RKO (cell line): ENCODE data around the gene UBE2I.
A peak's percentile ranks its signal among the peaks of the same experiment; 100 is the strongest.

Experiments
- DNase-seq: peaks from one replicate; pipeline ENCODE4 v3.0.0-alpha.2; 2016; ENCODE audit warnings: low spot score

UBE2I gene

DNA sequence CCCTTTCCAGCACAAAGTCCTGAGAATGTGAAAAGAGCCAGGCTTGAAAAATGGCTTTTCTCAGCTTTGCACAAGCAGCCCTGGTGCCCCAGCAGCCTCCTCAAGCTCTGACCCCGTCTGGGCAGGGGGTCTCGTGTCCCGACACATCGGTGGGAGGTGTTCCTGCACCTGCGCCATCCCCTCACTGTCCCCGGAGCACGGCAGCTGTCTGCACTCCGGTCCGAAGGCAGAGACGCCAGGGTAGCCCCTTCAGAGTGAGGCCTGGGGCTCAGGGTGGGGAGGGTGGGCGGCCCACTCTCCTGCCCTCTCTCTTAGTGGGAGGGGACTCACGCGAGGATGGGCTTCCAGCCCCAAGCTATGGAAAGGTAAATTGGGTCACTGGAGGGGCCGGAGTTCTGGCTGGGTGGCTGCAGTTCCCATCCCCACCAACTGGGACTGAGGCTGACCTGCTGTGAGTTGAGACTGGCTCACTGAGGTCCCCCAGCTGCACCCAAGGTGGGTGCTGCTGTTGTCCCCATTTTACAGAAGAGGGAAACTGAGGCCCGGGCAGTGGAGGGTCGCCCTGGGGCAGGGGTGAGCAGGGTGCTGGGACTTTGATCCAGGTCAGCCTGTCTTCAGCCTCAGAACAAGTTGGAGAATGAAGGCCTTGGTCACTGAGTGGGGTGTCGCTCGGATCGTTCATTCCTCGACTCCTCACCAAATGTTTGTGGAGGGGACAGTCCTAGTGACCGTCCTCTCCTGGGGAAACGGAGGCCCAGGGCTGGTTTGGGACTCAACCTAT is 21.7 kb downstream of the UBE2I start:
- DNase-seq: no peak

DNA sequence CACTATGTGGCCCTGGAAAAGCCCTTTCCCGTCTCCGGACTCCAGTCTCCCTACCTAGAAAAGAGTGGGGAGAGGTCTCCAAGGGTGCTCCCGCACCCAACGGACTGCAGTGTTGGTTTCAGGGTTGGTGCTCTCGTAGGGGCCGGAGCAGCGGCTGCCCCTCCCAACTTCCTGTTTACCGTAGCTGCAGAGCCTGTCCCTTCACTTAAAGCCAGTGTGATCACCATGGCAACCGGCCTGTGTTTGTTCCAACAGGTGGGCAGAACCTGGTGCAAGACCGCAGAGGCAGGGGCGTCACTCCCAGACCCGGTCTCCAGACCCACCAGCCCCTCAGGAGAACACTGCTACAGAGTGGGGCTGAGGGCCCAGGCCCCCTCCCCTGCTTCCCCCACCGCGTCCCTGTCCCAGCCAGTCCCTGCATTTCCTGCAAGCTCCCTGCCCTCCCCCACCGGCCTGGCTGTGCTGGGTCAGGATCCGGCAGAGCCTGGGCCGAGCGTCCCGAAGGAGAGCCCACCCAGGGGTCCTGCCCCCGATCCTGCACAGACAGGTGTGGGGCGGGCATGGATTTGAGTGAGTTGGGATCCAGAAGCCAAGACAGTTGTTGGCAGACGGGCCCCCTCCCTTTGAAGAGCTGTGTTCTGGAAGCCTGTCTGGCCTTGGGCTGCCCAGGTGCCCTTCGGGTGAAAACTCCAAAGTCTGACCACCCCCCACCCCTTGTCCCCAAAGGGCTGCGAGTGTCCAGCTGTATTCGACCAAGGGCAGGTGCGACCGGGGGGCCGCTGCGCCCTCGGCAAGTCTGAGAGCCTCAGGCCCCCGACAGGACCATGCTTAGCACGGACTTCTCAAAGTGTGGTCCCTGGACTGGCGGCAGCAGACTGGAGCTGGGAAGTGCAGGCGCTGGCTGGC is 22.5 kb downstream of the UBE2I start:
- peak; percentile 46 for DNase-seq

GRCh38 chr16:1332618-1333148 is 23.2 kb downstream of the UBE2I start:
- no peak for DNase-seq

- no peak for DNase-seq
Observed at GRCh38 chr16:1333149-1333812, 23.8 kb downstream of the UBE2I start, which contains the start of gene BAIAP3. TSS of gene BAIAP3 (plus strand) at chr16:1333645. CDS start at chr16:1338550, 4,905 bp downstream.

GRCh38 chr16:1333854-1334700 is 24.6 kb downstream of the UBE2I start:
- no peak for DNase-seq

DNA sequence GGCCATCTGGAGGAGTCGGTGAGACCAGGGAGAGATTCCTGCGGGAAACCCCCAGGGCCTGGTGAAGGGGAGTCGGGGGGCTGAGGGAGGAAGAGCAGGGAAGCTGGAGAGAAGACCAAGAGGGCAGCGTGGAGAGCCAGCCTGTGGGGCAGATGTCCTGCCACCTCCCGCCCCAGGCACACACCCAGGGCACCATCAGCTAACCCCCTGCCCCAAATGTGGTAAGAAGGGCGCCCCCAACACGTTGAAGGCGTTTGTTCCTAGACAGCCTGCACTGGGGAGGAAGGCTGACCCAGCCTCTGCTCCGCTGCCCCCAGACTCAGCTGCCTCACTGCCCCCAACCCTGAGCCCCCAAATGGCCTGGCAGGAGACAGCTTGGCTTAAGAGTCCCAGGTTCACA is 25.3 kb downstream of the UBE2I start:
- no peak for DNase-seq

DNA sequence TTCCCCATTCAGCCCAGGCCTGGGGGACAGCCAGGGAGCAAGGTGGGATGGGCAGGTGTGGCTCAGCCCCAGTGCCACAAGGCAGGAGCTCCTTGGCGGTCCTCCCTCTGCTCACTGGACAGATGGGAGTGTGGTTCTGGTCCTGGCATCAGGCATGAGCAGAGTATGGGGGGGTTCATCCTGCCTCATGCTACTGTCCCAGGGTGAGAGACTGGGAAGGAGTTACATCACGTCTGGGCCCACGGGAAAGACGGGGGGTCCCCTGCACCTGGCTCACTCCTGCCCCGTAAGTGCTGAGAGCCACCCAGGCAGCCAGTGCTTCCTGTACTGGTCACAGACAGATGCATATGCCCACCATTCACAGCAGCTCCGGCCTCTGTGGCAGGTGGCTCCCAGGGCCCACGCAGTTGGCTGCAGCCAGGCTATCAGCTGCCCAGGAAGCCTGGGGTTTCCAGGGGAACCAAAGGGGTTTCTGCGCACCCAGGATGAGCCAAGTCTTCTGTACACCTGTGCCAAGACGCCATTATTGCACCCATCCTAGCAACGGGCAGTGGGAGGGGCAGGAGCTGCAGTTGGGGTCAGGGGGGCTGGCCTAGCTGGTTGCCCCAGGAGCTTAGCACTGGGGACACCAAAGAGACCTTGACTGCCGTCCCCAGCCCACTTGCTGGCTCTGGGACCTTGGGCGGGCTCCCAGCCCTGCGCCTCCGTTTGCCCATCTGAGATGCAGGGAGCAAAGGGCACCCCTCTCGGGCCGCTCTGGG is 26.0 kb downstream of the UBE2I start:
- DNase-seq: no peak

- no peak for DNase-seq
Observed at GRCh38 chr16:1335996-1336395, 26.6 kb downstream of the UBE2I start.

GRCh38 chr16:1336619-1337018 is 27.2 kb downstream of the UBE2I start:
- no peak for DNase-seq

- DNase-seq: no peak
Observed at GRCh38 chr16:1337486-1337885, 28.1 kb downstream of the UBE2I start.

DNA sequence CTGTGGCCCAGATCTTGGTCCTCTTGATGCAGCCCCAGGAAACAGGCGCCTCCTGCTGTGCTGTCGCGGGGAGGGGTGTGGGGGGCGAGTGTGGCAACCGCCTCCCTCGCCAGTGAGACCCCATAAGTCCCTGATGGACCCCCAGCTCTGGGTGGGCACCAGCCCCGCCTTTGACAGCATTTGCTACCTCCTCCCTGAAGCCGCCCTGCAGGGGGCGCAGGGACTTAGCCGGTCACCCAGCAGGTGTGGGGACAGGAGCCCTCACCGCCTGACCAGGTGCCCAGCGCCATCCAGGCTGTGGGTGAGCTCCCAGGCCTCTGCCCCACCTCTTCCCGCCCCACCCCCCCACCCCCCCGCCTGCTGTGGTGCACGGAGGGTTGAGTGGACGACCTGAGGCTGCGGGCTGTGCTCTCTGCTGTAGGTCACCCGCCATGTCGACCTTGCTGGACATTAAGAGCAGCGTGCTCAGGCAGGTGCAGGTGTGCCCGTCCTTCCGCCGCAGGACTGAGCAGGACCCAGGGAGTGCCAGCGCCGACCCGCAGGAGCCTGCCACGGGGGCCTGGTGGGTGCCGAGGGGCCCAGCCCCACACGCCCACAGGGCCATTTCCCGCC is 28.8 kb downstream of the UBE2I start:
- DNase-seq: no peak

- DNase-seq: no peak
Observed at GRCh38 chr16:1338855-1339675, 29.6 kb downstream of the UBE2I start.

GRCh38 chr16:1340730-1341494 is 31.5 kb downstream of the UBE2I start:
- DNase-seq: no peak

- no peak for DNase-seq
Observed at GRCh38 chr16:1341495-1342420, 32.3 kb downstream of the UBE2I start.

DNA sequence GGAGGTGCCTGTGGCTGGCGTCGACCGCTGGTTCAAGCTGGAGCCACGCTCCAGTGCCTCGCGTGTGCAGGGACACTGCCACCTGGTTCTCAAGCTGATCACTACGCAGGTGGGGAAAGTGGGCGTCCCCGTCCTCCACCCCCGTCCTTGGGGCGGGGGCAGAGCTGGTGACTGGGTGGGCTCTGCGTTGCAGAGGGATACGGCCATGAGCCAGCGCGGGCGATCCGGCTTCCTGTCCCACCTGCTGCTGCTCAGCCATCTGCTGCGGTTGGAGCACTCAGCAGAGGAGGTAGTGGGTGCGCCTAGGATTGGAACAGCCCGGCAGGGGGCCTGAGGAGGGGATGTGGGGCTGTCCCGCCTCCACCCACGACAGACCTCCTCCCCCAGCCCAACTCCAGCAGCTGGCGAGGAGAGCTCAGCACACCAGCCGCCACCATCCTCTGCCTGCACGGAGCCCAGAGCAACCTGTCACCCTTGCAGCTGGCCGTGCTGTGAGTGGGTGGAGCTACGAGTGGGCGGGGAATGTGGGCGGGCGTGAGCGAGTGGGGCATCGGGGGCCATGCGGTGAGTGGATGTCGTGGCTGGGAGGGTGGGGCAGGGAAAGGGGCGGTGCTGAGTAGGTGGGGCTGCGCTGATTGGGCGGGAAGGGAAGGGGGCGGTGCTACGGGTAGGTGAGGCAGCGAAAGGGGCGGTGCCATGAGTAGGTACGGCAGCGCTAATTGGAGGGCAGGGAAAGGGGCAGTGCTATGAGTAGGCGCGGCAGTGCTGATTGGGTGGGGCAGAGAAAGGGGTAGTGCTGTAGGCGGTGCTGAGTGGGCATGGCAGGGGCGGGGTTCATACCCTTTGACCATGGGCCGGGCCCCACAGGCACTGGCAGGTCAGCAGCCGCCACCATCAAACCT is 33.3 kb downstream of the UBE2I start:
- DNase-seq: peak; percentile 98
